ENCODE data around the gene USPL1. TPM values are rescaled to one million over a fixed set of nuclear protein-coding genes. Genes with fewer than 3 reads are reported as not detected.

USPL1 gene
- total and polyA plus RNA-seq, 2 donors: 14.5 to 31.6 TPM

GRCh38 chr13:30652746-30653386 lies 35.1 kb downstream of the USPL1 start:
- Histone ChIP-seq H3K27ac (ENCODE audit: low read depth) (no peak overlapping the region), H3K4me1 (ENCODE audit: insufficient read depth) (no peaks in the 10 kb centered on the region), H3K4me3 (ENCODE audit: low read depth, low read length) (no peak overlapping the region), H3K36me3 (ENCODE audit: insufficient read depth) (peaks cover 2% of the 10 kb centered on the region)
- WGBS: 64% methylated on average over 1 of the region's 1 CpG
- no peak for DNase-seq (ENCODE audit: extremely low spot score)

- Histone ChIP-seq H3K4me1 (ENCODE audit: insufficient read depth) (no peaks in the 10 kb centered on the region), H3K27ac (ENCODE audit: low read depth) (no peak overlapping the region), H3K36me3 (ENCODE audit: insufficient read depth) (peaks cover 9% of the 10 kb centered on the region), H3K4me3 (ENCODE audit: low read depth, low read length) (no peak overlapping the region)
- WGBS: 63% methylated on average over 1 of the region's 1 CpG
- DNase-seq (ENCODE audit: extremely low spot score): no peak
These were observed 36.7 kb downstream of the USPL1 start for GRCh38 chr13:30654430-30654829.

DNA sequence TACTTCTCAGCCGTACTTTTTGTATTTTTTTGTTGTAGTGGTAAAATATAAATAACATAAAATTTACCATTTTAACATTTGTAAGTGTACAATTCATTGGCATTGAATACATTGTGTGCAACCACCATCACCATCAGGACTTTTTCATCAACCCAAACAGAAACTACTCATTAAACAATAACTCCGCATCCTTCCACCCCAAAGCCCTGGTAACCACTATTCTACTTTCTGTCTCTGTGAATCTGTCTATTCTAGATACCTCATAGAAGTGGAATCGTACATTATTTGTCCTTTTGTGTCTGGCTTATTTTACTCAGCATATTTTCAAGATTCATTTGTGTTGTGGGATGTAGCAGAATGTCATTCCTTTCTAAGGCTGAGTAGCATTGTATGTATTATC lies 38.5 kb downstream of the USPL1 start:
- no peaks in the 10 kb centered on the region for H3K4me1 ChIP-seq (ENCODE audit: insufficient read depth)
- no peak overlapping the region for H3K4me3 ChIP-seq (ENCODE audit: low read depth, low read length)
- peaks cover 9% of the 10 kb centered on the region for H3K36me3 ChIP-seq (ENCODE audit: insufficient read depth)
- H3K27ac ChIP-seq (ENCODE audit: low read depth): no peak overlapping the region
- DNase-seq (ENCODE audit: extremely low spot score): no peak
- WGBS: 80% methylated on average over 3 of the region's 3 CpGs

- WGBS: 41% methylated on average over 7 of the region's 7 CpGs
- Histone ChIP-seq H3K4me3 (ENCODE audit: low read depth, low read length) (no peak overlapping the region), H3K4me1 (ENCODE audit: insufficient read depth) (no peaks in the 10 kb centered on the region), H3K27ac (ENCODE audit: low read depth) (no peak overlapping the region), H3K36me3 (ENCODE audit: insufficient read depth) (peaks cover 8% of the 10 kb centered on the region)
- DNase-seq (ENCODE audit: extremely low spot score): no peak
These were observed 42.3 kb downstream of the USPL1 start for GRCh38 chr13:30659980-30660379.

DNA sequence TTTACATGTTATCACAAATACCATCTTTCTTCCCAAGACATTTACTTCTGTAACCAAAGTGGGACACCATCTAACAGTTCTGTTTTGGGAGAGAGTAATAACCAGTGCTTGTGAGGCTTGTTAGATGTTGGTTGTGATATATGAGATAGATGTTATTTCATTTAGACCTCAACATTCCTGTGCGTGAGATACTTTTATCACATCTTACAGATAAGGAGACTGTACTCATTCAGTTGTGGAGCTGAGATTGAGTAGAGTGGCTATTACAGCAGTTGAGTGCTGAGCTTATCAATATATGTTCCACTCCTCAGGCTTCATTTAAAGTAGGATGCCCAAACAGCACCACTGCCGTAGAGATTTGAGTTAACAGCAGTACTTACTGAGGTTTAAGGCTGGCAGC lies 43.1 kb downstream of the USPL1 start:
- WGBS: 74% methylated on average over 2 of the region's 2 CpGs
- Histone ChIP-seq H3K36me3 (ENCODE audit: insufficient read depth) (peaks cover 8% of the 10 kb centered on the region), H3K4me3 (ENCODE audit: low read depth, low read length) (no peak overlapping the region), H3K4me1 (ENCODE audit: insufficient read depth) (no peaks in the 10 kb centered on the region), H3K27ac (ENCODE audit: low read depth) (no peak overlapping the region)
- no peak for DNase-seq (ENCODE audit: extremely low spot score)

DNA sequence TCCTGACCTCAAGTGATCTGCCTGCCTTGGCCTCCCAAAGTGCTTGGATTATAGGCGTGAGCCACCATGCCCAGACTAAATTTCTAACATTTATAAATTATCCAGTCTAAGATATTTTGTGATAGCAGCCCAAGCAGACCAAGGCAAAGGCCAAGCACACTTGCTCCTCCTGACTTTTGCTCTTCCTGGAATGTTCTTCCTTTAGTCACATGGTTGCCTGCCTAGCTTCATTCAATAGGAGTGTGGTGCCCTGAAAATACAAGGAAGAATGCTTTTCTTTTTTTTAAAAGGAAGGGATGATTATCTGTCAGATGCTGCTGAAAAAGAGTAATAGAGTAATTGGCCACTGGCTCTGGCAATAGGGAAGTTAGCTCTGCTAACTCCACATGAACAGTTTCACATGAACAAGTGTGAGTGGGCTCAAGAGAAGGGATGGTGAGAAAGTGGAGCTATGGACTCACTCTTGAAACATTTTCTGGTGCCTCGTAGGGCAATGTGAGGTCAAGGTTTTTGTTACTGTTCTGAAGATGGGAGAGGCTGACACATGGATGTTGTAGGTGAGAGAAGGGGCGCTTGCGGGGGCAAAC lies 47.1 kb downstream of the USPL1 start:
- DNase-seq (ENCODE audit: extremely low spot score): no peak
- 95% methylated on average over 4 of the region's 4 CpGs for WGBS
- Histone ChIP-seq H3K4me1 (ENCODE audit: insufficient read depth) (no peaks in the 10 kb centered on the region), H3K4me3 (ENCODE audit: low read depth, low read length) (no peak overlapping the region), H3K27ac (ENCODE audit: low read depth) (no peak overlapping the region), H3K36me3 (ENCODE audit: insufficient read depth) (no peaks in the 10 kb centered on the region)

DNA sequence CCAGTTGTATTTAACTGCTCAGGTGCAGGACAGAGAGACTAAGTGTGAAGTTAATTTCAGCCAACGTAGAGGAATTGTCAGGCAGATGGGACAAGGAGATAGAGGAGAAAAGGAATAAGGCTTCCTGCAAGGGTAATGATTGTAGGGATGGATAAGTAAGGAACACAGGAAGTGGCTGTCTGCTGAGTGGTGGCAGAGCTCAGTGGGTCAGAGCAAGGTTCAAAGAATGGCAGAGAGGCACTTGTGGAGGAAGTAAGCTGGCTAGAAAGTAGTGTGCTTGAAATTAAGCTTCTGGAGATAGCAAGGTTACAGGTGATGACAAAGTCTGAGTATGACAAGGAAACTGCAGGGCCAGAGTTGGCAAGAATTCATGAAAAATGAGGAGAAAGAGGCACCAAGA lies 47.9 kb downstream of the USPL1 start:
- Histone ChIP-seq H3K4me1 (ENCODE audit: insufficient read depth) (no peaks in the 10 kb centered on the region), H3K27ac (ENCODE audit: low read depth) (no peak overlapping the region), H3K4me3 (ENCODE audit: low read depth, low read length) (no peak overlapping the region), H3K36me3 (ENCODE audit: insufficient read depth) (no peaks in the 10 kb centered on the region)
- no peak for DNase-seq (ENCODE audit: extremely low spot score)
- WGBS: 63% methylated on average over 1 of the region's 1 CpG

DNA sequence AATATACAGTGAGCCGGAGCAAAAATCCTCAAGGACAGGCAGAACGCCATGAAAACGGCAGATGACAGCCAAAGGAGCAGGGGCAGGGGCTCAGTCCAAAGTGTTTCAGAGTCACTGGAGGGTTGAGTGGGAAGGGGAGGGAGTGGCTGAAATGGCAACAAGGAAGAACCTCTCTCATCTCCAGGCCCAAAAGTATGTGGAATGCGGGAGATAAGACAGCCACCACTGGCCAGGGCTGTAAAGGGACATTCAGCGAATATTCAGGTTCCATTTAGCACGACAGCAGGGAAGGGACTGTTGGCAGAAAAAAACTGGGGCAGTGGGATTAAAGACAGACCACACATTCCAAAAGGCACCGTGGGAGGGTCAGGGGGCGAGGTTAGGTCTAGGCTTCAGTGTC lies 48.4 kb downstream of the USPL1 start:
- Histone ChIP-seq H3K36me3 (ENCODE audit: insufficient read depth) (no peaks in the 10 kb centered on the region), H3K27ac (ENCODE audit: low read depth) (no peak overlapping the region), H3K4me3 (ENCODE audit: low read depth, low read length) (no peak overlapping the region), H3K4me1 (ENCODE audit: insufficient read depth) (no peaks in the 10 kb centered on the region)
- 78% methylated on average over 8 of the region's 8 CpGs for whole genome bisulfite sequencing
- DNase-seq (ENCODE audit: extremely low spot score): no peak

DNA sequence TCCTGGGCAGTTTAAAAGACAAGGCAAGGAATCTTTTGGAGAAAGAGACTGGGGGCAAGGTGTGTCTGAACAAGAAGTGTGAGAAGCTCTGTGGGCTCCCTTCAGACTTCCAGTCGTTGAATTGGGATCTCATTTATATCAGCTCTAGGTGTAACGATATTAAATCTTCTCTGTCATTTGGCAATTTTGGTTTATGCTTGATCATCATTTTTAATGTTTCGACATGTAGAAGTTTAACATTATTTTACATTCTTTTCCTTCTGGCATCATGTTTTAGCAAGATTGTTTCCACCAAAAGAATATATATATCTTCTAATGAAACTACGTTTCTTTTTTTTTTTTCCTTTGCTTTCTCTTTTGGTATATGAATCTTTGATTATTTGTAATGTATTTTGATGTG lies 49.3 kb downstream of the USPL1 start:
- no peaks in the 10 kb centered on the region for H3K4me1 ChIP-seq (ENCODE audit: insufficient read depth)
- no peak overlapping the region for H3K4me3 ChIP-seq (ENCODE audit: low read depth, low read length)
- no peak overlapping the region for H3K27ac ChIP-seq (ENCODE audit: low read depth)
- WGBS: 93% methylated on average over 4 of the region's 4 CpGs
- no peak for DNase-seq (ENCODE audit: extremely low spot score)
- H3K36me3 ChIP-seq (ENCODE audit: insufficient read depth): no peaks in the 10 kb centered on the region

GRCh38 chr13:30668312-30668711 lies 50.6 kb downstream of the USPL1 start:
- H3K27ac ChIP-seq (ENCODE audit: low read depth): no peak overlapping the region
- H3K4me1 ChIP-seq (ENCODE audit: insufficient read depth): no peaks in the 10 kb centered on the region
- DNase-seq (ENCODE audit: extremely low spot score): no peak
- WGBS: 95% methylated on average over 4 of the region's 4 CpGs
- no peak overlapping the region for H3K4me3 ChIP-seq (ENCODE audit: low read depth, low read length)
- no peaks in the 10 kb centered on the region for H3K36me3 ChIP-seq (ENCODE audit: insufficient read depth)

GRCh38 chr13:30671271-30671815 lies 53.6 kb downstream of the USPL1 start:
- Histone ChIP-seq H3K36me3 (ENCODE audit: insufficient read depth) (no peaks in the 10 kb centered on the region), H3K4me1 (ENCODE audit: insufficient read depth) (no peaks in the 10 kb centered on the region), H3K4me3 (ENCODE audit: low read depth, low read length) (no peak overlapping the region), H3K27ac (ENCODE audit: low read depth) (no peak overlapping the region)
- no peak for DNase-seq (ENCODE audit: extremely low spot score)
- WGBS: 91% methylated on average over 6 of the region's 6 CpGs

DNA sequence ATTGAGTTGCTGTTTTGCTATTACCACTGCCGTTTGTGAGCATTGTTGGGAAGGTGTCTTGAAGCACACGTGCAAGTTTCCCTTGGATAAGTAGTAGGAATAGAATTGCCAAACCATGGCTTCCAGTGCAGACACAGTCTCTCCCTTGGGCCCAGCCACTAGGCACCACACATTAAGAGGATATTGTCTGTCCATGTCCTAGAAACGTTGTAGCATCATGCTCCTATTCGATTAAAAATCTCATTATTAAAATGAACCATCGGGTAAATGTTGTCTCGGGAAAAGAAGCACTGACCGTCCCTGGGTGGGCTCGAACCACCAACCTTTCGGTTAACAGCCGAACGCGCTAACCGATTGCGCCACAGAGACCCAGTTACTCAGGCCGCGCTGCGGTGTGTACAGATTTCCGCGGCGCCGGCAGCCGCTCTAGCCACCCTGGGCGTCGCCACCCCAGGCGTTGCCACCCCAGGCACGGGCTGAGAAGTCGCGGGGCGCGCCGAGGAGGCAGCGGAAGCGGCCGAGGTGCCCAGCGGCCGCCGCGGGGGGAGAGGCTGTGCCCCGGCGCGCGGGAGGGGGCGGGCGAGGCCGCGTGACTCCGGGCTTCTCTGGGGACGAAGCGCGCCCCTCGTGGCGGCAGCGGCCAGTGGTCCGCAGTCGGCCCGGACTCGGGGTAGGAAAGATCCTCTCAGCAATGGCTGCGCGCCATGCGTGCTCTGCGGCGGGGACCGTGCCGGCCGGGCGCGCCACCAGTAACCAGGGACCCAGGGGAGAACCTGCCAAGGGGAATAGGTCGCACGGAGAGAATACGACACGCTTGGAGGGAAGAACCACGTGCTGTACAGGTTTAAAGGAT lies 56.2 kb downstream of the USPL1 start:
- WGBS: under 1% methylated on average over 72 of the region's 72 CpGs
- peak overlapping the region; percentile 42 for H3K4me3 ChIP-seq (ENCODE audit: low read depth, low read length)
- H3K36me3 ChIP-seq (ENCODE audit: insufficient read depth): no peaks in the 10 kb centered on the region
- DNase-seq (ENCODE audit: extremely low spot score): no peak
- H3K4me1 ChIP-seq (ENCODE audit: insufficient read depth): no peaks in the 10 kb centered on the region
- H3K27ac ChIP-seq (ENCODE audit: low read depth): peak overlapping the region; percentile 81

GRCh38 chr13:30675717-30676116 lies 58.0 kb downstream of the USPL1 start:
- H3K36me3 ChIP-seq (ENCODE audit: insufficient read depth): no peaks in the 10 kb centered on the region
- 74% methylated on average over 3 of the region's 3 CpGs for WGBS
- no peak for DNase-seq (ENCODE audit: extremely low spot score)
- no peak overlapping the region for H3K4me3 ChIP-seq (ENCODE audit: low read depth, low read length)
- no peak overlapping the region for H3K27ac ChIP-seq (ENCODE audit: low read depth)
- no peaks in the 10 kb centered on the region for H3K4me1 ChIP-seq (ENCODE audit: insufficient read depth)

- no peaks in the 10 kb centered on the region for H3K4me1 ChIP-seq (ENCODE audit: insufficient read depth)
- no peak overlapping the region for H3K4me3 ChIP-seq (ENCODE audit: low read depth, low read length)
- 77% methylated on average over 3 of the region's 3 CpGs for WGBS
- no peak for DNase-seq (ENCODE audit: extremely low spot score)
- H3K27ac ChIP-seq (ENCODE audit: low read depth): no peak overlapping the region
- no peaks in the 10 kb centered on the region for H3K36me3 ChIP-seq (ENCODE audit: insufficient read depth)
These were observed 59.0 kb downstream of the USPL1 start for GRCh38 chr13:30676672-30677071.
